Liver (tissue), 3 donors: ENCODE measurements around the gene SLC36A4.

Experiments used
- CTCF ChIP-seq: fragments of 150-350 bp; IDR thresholded peaks from 2 replicates; pipeline ENCODE4 v1.5.1; 2017; ENCODE audit warnings: improper control_type of control experiment, low read depth, low read length; ENCODE audit not compliant: missing input control
- GABPA ChIP-seq, 2 donors: IDR thresholded peaks in 1 of 2; conservative IDR thresholded peaks in 1 of 2; 2 replicates each; pipeline ENCODE4 v1.6.1; 2016; ENCODE audit warnings: antibody characterized with exemption in 2 of 2, mild to moderate bottlenecking in 1 of 2, moderate library complexity in 1 of 2
- MAX ChIP-seq: IDR thresholded peaks from 2 replicates; pipeline ENCODE4 v1.6.1; 2016; ENCODE audit warnings: antibody characterized with exemption
- RAD21 ChIP-seq, 2 donors: IDR thresholded peaks; 2 replicates each; pipeline ENCODE4 v1.6.1; 2016; ENCODE audit warnings: antibody characterized with exemption in 2 of 2, mild to moderate bottlenecking in 2 of 2
- SP1 ChIP-seq: IDR thresholded peaks from 2 replicates; pipeline ENCODE4 v1.6.1; 2018; ENCODE audit warnings: antibody characterized with exemption, mild to moderate bottlenecking
- YY1 ChIP-seq: IDR thresholded peaks from 2 replicates; pipeline ENCODE4 v1.6.1; 2016; ENCODE audit warnings: antibody characterized with exemption, mild to moderate bottlenecking
- donor health status: healthy.
- donor health status: healthy.

GRCh38 chr11:93229876-93230275 lies 32.1 kb upstream of the SLC36A4 start:
- TF ChIP-seq CTCF (no peak), MAX (no peak), GABPA (IDR thresholded peaks at IDR 0.05 in 1 of 2, conservative IDR thresholded peaks at IDR 0.05 in 1 of 2) (no peak), RAD21 (IDR thresholded peaks at IDR 0.05) (no peak), YY1 (no peak), SP1 (no peak)
